A375 (cell line): Measurements from ENCODE around the gene MMD. TPM values are rescaled to one million over a fixed set of nuclear protein-coding genes. Genes with fewer than 3 reads are reported as not detected.

Experiments
- total RNA-seq: library from RNA; depleted of rRNA; stranded (reverse); fragments of >200 nt; shearing (Covaris generic); gene quantifications from 2 replicates; pipeline ENCODE4 v1.2.3, GENCODE V29; 2014; rRNA removed

Gene MMD
- total RNA-seq, result 7.8 and 9.0 TPM in 2 replicates

GRCh38 chr17:55421179-55421934 lies at the start of gene MMD:
Gene MMD (minus strand): TSS chr17:55421835. CDS start chr17:55421695, 140 bp downstream.

Other genes with a start within 250 kb of the MMD start
- gene HLF, start 156.9 kb downstream of the MMD start, total RNA-seq, result 0.03 and 0.08 TPM in 2 replicates
- not detected in 2 replicates for gene SMIM36, start 89.6 kb upstream of the MMD start, total RNA-seq